PC-9 (cell line): ENCODE data around the gene MCF2L. TPM values are rescaled to one million over a fixed set of nuclear protein-coding genes. Genes with fewer than 3 reads are reported as not detected.

ENCODE experiments used
- BruUV-seq: library from RNA; stranded (reverse); fragments of 400-500 nt; replicated peaks from 2 replicates; lab custom pipeline; 2021; lab: Mats Ljungman, UMichigan
- CTCF ChIA-PET: fragments of 300-600 bp; sonication (Branson Sonifier 250); formaldehyde crosslinking; loops from one replicate; lab custom pipeline; 2022; ENCODE audit warnings: antibody characterized with exemption; lab: Charles Lee
- POLR2A ChIA-PET: fragments of 300-600 bp; sonication (Branson Sonifier 250); formaldehyde crosslinking; loops from one replicate; lab custom pipeline; 2022; ENCODE audit warnings: antibody characterized with exemption; ENCODE audit not compliant: unreplicated experiment; lab: Charles Lee
- DNase-seq, 2 experiments: peaks; one replicate each; pipeline versions ENCODE4 v3.0.0 to v3.0.0-alpha.2; 2015 to 2022; ENCODE audit warnings: mixed read lengths in 1 of 2
- H2AFZ ChIP-seq: fragments of 200-600 bp; sonication (generic); 2 replicates; pipeline ENCODE4 v1.8.1; 2017; ENCODE audit warnings: antibody characterized with exemption
- H3F3A ChIP-seq: fragments of 200-600 bp; sonication (generic); 2 replicates; pipeline ENCODE4 v1.8.1; 2017; ENCODE audit warnings: antibody characterized with exemption, mild to moderate bottlenecking, low read depth; ENCODE audit not compliant: insufficient read depth
- H3K27ac ChIP-seq: fragments of 200-600 bp; sonication (generic); 2 replicates; pipeline ENCODE4 v1.6.1; 2016; ENCODE audit warnings: mixed run types
- H3K27me3 ChIP-seq: fragments of 200-600 bp; sonication (generic); 2 replicates; pipeline ENCODE4 v1.6.1; 2016; ENCODE audit warnings: low read depth, mixed run types; ENCODE audit not compliant: insufficient read depth
- H3K36me3 ChIP-seq: fragments of 200-600 bp; sonication (generic); 2 replicates; pipeline ENCODE4 v1.6.1; 2016; ENCODE audit warnings: low read depth, mixed run types
- H3K4me1 ChIP-seq: fragments of 200-600 bp; sonication (generic); replicated peaks from 2 replicates; pipeline ENCODE4 v1.6.1; 2016; ENCODE audit warnings: mixed run types; ENCODE audit not compliant: insufficient read depth
- H3K4me2 ChIP-seq: fragments of 200-600 bp; sonication (generic); 2 replicates; pipeline ENCODE4 v1.6.1; 2017; ENCODE audit warnings: mixed run types
- H3K4me3 ChIP-seq: fragments of 200-600 bp; sonication (generic); 2 replicates; pipeline ENCODE4 v1.6.1; 2016; ENCODE audit warnings: mixed run types
- H3K79me2 ChIP-seq: fragments of 200-600 bp; sonication (generic); 2 replicates; pipeline ENCODE4 v1.6.1; 2017; ENCODE audit warnings: low read depth, mixed run types
- H3K9me2 ChIP-seq: fragments of 200-600 bp; sonication (generic); 2 replicates; pipeline ENCODE4 v1.8.1; 2017; ENCODE audit warnings: mild to moderate bottlenecking; ENCODE audit not compliant: insufficient read depth
- H3K9me3 ChIP-seq: fragments of 200-600 bp; sonication (generic); 2 replicates; pipeline ENCODE4 v1.8.1; 2016; ENCODE audit warnings: low read depth; ENCODE audit not compliant: insufficient read depth
- H4K20me1 ChIP-seq: fragments of 200-600 bp; sonication (generic); 2 replicates; pipeline ENCODE4 v1.8.1; 2017; ENCODE audit not compliant: insufficient read depth
- CTCF ChIP-seq: fragments of 200-600 bp; sonication (generic); conservative IDR thresholded peaks from 2 replicates; pipeline ENCODE4 v1.6.1; 2017; ENCODE audit warnings: mixed run types, antibody characterized with exemption, mild to moderate bottlenecking, moderate library complexity
- EZH2 ChIP-seq: fragments of 200-600 bp; sonication (generic); IDR thresholded peaks from 2 replicates; pipeline ENCODE4 v1.8.0; 2017; ENCODE audit warnings: antibody characterized with exemption, low read depth
- intact Hi-C: fragments of 100-400 bp; cut with micrococcal nuclease; formaldehyde crosslinking; loops from one replicate; pipeline ENCODE4 v1.10.0; 2022; ENCODE audit not compliant: unreplicated experiment
- total RNA-seq: library from RNA; stranded (reverse); gene quantifications from 2 replicates; pipeline ENCODE4 v1.2.3, GENCODE V29; 2021

Gene MCF2L
- total RNA-seq, 1 experiment from 2014 or later = 28.2 TPM

- Histone ChIP-seq H3K9me3 (no peaks in the 10 kb centered on the region), H3K4me3 (no peak overlapping the region), H3K36me3 (no peaks in the 10 kb centered on the region), H3K9me2 (no peaks in the 10 kb centered on the region), H3K4me1 (peaks cover 2% of the 10 kb centered on the region), H3K4me2 (no peak overlapping the region), H3K27ac (no peak overlapping the region), H3K27me3 (peaks cover 4% of the 10 kb centered on the region; the same call in 1 of the 2 replicates), H4K20me1 (no peaks in the 10 kb centered on the region), H3F3A (0 out of 2 replicates have a peak, but pooled peaks cover 6% of the 10 kb centered on the region), H3K79me2 (no peaks in the 10 kb centered on the region), H2AFZ (no peak overlapping the region)
- ChIA-PET POLR2A (interaction anchor here (0.6 to 0.8 kb wide), 2 partner anchors 499 to 660 kb away, joined by 3 to 6 read pairs; no protein-coding TSS in a partner anchor), CTCF (no interaction called here)
- TF ChIP-seq EZH2 = no peak
- TF ChIP-seq CTCF = no peak
- no peak for DNase-seq
- intact Hi-C loops = no loop called here
- BruUV-seq = no TSS peak
Measured at GRCh38 chr13:112952759-112953551, 16.1 kb upstream of the MCF2L start.

GRCh38 chr13:112953591-112954487 lies 15.2 kb upstream of the MCF2L start:
- no peaks in the 10 kb centered on the region for H3K79me2 ChIP-seq
- intact Hi-C loops = no loop called here
- 0 out of 2 replicates have a peak, but pooled peaks cover 8% of the 10 kb centered on the region for H3F3A ChIP-seq
- no peak for DNase-seq
- CTCF ChIA-PET = no interaction called here
- no peaks in the 10 kb centered on the region for H3K36me3 ChIP-seq
- TF ChIP-seq CTCF (no peak), EZH2 (no peak)
- H3K9me3 ChIP-seq = no peaks in the 10 kb centered on the region
- POLR2A ChIA-PET = interaction anchor here (0.6 to 0.8 kb wide), 2 partner anchors 498 to 659 kb away, joined by 3 to 6 read pairs; no protein-coding TSS in a partner anchor
- H4K20me1 ChIP-seq = no peaks in the 10 kb centered on the region
- peaks cover 11% of the 10 kb centered on the region for H3K4me1 ChIP-seq
- H3K9me2 ChIP-seq = no peaks in the 10 kb centered on the region
- peaks cover 4% of the 10 kb centered on the region; the same call in 1 of the 2 replicates for H3K27me3 ChIP-seq
- H2AFZ ChIP-seq = no peak overlapping the region
- H3K4me2 ChIP-seq = no peak overlapping the region
- no TSS peak for BruUV-seq
- H3K27ac ChIP-seq = no peak overlapping the region
- H3K4me3 ChIP-seq = no peak overlapping the region
